HG03354 (cell line): Measurements from ENCODE around the gene OTUD5.
A peak's percentile ranks its signal among the peaks of the same experiment; 100 is the strongest.

Experiments used
- ATAC-seq: cut with Tn5 transposase; IDR thresholded peaks from one replicate; pipeline ENCODE4 v1.9.1; 2021; ENCODE audit warnings: mild to moderate bottlenecking; ENCODE audit not compliant: unreplicated experiment, poor library complexity, severe bottlenecking

Gene OTUD5

DNA sequence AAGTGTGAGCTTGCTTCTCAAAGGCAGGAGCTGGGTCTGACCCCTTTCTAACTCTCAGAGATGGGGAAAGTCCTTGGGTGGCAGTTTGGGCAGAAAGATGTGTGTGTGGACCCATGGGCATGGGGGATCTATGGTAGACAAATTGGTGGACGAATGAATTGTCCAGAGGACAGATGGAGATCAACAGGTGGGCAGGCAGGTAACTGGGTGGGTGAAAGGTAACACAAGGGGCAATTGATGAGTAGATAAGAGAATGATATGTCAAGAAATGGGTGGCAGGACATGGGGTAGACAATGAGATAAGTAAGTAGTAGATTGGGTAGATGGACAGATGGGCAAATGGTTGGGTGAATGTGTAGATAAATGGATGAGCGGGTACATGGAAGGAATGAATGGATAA lies 17.2 kb upstream of the OTUD5 start:
- ATAC-seq: no peak

DNA sequence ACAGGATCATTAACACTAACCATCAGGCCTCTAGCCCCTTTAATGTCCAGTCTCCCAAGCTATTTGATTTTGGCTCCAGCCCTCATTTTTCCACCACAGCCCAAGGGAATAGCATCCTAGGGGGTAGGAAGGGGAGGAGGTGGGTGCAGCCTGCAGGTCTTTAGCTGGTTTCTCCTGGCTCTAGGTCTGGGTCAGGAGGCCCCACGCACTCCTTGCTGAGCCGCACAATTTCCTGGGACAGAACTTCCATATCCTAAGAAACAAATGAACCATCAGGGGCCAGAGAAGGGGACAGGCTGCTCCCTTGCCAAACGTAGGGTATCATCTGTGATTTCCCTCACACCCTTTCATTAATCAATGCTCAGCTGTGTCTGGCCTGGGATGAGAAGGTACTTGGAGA lies 16.6 kb upstream of the OTUD5 start:
- no peak for ATAC-seq

DNA sequence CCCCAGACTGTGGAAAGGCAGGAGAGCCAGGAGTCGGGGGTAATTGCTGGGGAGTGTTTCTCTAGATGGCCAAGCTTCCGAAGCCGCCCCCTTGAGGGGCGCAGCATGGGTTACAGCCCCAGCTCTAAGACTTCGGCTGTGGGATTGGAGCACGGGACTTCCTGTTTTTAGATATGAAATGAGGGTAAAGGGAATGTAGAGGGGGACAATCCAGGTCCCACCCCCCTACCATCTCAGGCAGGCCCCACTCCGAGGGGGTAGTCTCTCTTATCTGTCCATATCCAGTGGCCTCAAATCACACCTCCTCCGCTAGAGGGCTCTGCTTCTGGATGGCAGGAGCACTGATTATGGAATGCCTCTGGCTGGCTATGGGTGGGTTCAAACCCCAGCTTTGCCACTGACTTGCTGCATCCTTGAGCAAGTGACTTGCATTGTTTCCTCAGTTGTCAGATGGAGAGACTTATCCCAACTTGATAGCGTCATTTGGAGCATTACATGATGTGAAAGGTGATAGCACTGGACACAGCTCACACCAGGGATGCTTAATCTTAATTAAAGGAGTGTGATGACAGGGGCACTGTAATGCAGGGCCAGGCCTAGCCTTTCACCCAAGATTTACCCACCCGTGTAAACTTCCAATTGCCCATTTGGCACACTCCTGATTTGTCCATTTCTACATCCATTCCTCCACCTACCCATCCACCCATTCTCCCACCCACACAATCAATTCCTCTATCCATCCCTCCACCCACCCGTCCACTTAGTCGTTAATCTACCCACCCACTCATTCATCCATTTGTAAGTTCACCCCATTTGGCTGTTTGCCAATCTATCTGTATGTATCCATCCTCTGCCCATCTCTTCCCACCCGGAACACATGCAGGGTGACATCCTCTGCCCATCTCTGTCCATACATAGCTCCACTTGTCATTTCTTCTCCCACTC lies 15.1 kb upstream of the OTUD5 start:
- ATAC-seq: no peak

DNA sequence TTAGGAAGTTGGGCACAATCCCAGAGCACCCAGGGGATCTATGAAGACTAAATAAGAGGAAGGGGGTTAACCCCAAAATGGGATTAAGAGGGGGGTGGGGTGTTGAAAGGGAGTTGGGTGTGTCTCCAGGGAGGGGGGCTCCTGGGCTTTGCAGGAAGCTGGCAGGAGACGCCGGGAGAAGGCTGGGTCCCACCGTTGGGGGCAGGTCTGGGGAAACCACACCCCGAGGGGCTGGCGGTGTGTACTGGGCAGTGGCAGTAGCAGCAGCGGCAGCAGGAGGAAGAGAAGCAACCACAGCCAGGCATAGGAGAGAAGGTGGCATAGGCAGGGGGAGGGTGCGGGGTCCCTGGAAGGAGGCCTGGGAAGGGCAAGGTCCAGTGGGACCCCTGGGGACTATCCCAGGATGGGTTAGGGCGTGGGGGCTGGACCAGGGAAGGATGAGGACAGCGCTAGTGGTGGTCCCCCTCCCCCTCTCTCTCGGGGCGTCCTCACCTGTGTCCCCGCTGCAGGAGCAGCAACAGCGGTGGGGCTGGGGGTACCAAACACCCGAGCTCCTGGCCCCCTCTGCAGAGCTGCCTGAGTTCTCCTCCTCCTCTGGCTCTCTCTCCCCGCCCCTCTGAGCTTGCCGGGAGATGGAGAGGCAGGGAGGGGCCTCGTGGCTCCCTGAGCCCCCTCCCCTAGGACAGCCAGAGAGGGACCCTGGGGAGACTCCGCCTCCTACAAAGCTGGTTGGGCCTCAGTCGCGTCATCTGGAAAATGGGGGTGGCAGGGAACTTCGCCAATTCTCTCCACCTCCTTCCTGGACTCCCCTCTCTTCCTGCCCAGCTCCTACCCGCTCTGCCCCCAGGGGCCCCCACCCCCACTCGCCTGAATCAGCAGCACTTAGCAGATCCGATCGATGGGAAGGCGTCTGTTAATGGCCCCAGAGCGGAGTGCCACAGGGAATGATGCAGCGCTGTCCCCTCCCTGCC lies 14.1 kb upstream of the OTUD5 start, which contains the start of gene KCND1:
TSS of gene KCND1 (minus strand) at position 596 of the 971 bp plus-strand sequence. CDS start 1,573 bp downstream, outside the sequence.
- ATAC-seq: no peak

DNA sequence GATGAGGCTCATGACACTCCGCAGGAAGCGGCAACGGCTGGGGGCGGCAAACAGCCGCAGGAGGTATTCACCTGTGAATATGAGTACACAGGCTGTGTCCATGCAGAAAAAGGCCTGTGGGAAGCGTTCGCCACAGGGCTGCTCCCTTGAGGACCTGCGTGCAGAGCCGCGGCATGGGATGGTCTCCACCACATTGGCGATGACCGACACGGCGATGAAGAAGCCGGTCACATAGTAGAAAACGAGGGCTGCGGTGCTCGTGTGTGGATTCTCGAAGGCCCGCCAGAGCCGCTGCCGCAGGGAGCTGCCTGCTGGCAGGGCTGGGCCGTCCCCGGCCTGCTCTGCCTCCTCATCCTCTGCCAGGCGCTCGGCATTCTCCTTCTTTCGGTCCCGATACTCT lies 12.1 kb upstream of the OTUD5 start:
- ATAC-seq: no peak

DNA sequence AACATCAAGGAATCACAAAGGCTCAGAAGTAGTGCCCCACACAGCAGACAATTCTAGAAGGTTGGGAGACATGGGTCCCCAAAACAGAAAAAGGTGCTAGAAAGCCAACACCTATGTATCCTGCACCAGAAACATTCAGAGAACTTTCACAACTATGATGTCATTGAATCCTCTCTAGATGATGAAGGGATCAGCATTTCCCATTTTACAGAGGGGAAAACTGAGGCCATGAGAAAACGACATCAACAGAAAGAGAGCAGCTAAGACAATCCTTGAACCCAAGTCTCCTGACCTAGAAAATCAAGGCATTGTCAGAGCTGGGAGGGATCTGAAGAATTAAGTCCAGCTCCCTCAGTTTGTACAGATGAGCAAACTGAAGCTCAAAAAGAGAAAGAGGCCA lies 11.0 kb upstream of the OTUD5 start:
- ATAC-seq: no peak

DNA sequence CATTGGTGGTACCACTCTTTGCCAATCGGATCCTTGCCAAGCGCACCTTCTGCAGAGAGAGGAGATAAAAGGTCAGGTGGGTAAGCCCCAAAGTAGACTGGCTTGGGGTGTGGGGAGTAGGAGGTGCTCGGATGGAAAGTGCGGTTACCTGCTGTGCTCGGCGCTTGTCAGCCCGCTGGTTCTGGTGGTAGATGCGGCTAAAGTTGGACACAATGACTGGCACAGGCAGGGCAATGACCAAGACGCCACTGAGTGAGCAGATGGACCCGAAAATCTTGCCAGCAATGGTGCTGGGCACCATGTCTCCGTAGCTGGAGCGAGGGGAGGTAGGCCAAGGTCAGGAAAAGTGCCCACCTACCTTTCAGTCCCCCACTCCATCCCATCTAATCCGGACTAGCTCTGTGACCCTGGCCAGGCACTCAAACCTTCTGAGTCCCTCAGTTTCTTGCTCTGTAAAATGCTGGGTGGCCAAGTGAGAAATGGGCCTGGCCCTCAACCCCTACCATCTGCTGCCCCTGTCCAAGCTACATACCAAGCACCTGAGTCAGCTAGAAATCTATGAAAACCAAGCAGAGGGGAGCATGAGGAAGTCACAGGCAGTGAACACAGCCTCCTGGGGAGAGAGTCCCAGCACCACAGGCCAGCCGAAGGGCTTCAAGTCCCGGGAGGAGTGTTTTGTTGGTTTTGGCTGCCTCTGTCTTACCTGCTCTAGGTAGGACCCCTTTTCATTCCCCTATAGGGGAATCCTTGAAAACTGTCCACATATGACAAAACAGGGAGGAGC lies 9.6 kb upstream of the OTUD5 start:
- no peak for ATAC-seq

DNA sequence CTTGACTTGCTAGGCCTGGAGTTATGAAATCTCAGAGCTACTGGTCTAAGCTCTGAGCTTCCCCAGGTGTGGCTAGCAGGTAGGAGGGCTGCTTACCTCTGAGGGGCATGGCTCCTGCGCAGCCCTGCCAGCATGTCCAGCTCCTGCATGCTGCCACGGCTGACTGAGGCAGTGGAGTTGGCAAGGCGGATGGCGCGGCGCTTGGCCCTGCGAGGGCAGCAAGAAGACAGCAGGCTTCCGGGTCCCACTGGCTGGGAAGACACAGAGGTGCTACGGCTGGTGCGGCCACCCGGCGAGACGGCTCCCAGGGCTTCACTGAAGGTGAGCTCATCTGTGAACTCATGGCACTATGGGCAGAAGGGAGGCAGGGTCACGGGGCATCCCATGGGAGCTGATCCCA lies 8.6 kb upstream of the OTUD5 start:
- no peak for ATAC-seq

DNA sequence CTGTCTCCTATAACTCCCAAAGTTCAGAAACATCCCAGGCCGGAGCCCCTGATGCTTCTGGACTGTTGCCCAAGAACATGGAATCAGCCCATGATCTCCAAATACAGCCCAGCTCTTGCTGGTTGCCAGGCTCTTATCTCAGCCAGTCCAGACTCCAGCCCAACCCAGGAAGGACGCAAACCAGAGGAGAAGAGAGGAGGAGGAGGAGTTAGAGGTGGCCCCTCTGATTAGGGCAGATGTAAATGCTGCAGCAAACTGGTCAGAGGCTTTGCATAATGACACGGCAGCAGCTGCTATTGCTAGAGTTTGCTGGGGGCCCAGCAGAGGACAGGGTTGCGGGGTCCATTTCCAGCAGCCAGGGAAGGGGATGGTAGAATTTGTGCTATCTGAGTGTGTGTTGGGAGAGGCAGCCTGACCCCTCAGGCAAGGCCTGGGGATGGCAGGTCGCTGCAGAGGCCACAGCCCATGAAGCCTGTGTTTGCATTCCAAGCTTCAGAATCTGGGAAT lies 4.2 kb upstream of the OTUD5 start:
- no peak for ATAC-seq

DNA sequence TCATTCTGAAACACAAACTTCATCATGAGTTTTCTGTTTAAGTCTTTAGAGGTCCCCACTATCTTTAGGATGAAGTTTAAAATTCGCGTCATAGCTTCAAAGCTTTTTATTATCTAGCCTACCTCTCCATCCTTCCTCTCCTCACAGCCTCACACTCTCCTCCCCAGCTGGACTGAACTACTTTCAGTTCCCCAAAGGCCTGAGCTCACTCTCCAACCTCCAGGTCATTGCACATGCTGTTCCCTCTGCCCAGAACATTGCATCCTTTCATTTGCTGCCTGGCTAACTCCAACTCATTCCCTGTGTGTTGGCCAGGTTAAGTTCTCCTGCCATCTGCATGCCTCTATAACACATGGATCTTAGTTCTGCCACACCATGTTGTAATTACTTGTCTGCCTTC lies 2.9 kb upstream of the OTUD5 start:
- no peak for ATAC-seq

DNA sequence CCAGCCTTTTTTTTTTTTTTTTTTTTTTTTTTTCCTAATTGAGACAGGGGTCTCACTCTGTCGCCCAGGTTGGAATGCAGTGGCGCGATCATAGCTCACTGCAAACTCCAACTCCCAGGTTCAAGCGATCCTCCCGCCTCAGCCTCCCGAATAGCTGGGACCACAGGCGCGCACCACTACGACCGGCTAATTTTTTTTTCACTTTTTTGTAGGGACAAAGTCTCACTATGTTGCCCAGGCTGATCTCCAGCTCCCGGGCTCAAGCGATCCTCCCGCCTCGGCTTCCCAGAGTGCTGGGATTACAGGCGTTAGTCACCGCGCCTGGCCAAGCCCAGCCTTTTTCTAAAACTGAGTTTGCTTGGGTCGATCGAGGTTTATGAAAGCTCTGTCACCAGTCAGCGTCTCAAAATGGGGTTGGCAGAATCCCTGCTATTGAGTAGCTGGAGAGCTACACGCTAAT lies 1.3 kb upstream of the OTUD5 start:
- no peak for ATAC-seq

DNA sequence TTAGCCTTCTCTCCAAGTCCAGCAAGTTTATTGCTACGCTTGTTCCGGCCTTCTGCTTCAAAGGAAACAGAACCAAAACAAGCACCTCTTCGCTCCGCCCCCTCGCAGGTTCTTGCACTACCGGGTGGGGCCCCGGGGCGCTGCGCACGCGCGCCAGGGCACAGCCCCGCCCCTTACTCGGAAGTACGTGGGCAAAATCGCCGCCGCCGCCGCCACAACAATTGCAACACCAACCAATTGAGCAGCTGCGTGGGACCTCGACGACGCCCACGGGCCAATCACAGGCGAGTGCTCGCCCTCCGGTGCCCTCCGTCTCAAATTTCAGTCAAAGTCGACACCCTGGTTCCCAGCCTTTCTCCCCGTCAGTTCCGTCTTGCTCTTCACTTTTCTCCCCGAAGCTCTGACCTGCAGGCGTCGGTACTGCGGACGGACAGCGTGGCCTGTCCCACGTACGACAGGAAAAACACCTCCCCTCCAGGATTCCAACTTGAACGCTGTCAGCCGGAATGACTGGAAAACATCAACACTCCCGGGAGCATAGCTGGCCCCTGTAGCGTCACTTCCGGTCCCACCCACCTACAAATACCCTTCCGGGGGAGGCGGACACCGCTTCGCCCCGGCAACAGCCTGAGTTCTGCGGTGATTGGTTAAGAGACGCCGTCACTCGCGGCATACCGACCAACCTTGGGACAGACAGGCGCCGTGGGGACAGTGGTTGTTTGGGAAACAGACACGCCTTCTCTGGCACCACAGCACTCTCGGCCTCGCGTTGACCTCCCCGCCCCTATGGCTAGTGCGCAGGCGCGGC lies 624 bp upstream of the OTUD5 start:
- ATAC-seq: peak; percentile 86

DNA sequence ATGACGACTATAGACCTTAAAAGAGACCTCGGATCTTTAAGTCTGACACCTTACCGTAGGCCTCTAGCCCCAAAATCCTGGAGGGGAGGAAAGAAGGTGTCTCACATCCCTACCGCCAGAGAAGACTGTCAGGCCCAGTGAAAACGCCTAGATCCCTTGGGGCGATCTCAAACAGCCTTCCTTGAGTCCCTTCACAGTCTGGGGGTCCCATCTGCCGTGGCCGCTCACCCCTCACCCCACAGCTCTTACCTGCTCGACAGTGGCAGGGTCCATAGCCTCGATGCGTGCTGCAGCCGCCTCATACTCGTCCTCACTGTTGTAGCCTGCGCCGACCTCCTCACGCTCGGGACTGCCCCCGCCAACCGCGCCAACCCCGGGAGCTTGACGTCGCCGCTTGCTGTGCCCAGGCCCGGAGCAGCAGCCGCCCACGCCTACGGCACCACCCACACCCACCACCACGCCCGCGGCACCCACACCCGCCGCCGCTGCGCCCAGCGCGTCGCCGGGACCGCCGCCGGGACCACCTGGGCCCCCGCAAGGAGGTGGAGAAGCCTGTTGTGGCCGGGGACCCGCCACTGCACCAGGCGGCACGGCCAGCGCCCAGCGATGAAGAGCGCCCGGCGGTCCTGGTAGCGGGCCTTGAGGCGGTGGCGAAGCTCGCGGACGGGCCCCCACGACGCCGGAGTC lies 536 bp downstream of the OTUD5 start:
- ATAC-seq: no peak

DNA sequence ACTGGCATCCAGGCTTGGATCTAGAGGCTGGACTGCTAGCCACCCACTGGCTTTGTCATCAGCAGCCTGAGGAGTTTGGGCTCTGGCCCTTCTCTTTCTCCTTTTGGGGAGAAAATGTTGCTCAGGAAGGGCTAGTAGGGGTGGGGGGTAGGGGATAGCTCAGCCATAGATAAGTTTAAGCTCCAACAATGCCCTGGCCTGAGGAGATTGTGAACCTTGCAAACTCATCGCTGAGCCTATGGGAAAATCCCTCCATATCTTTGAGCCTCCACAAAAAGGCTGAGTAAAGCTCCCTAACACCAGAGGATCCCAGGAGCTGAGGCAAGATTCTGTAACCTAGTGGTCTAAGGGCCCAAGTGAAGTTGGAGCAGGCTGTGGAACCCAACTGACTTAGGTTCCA lies 8.8 kb downstream of the OTUD5 start:
- ATAC-seq: no peak

DNA sequence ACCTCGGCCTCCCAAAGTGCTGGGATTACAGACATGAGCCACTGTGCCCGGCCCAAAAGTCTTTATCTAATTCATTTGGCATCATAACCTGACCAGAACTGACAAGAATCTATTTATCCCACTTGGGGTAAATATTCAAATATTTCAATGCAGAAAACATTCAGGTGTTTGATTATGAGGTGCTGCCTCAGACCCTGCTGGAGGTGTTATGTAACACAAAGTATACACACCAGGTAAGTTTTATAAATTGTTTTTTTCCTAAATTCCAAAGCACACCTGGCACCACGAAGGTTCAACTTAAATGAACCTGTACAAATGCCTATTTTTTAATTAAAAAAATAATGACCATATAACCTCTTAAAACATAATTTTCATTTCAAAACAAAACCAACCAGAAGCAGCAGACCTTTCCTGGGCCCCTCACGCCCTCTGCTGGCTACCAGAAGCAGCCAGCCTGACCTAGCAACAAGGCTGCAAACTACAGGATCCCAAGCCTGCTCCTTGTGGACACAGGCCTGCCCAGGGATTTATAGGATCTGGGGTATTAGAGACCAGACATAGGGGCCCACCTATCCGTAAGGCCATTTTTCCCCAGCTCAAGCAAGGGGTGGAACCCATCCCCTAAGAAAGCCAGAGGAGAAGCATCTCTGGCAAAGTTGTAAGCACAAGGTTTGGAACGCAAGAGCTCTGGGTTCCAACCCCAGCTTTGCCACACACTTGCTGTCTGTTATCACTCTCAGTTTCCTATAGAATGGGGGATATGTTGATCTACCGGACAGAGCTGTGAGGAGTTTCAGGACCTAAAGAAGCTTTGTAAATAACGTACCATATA lies 11.7 kb downstream of the OTUD5 start:
- ATAC-seq: peak; percentile 59

DNA sequence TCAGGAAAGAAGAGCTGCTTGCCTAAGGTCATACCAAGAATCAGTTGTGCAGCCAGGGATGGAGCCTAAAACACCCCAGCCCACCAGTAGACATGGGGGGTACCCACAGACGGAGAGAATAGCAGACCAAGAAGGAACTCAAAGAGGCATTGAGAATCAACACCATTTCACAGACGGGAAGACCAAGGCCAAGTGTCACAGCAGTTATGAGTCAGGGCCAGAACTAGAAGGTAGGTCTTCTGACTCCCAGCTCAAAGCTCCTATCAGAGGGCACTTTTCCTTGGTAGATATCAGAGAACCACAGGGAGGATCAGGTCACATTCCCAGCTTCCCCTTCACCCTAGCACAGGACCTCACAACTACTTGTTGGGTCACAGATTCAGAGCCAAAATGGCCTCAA lies 14.5 kb downstream of the OTUD5 start:
- no peak for ATAC-seq

DNA sequence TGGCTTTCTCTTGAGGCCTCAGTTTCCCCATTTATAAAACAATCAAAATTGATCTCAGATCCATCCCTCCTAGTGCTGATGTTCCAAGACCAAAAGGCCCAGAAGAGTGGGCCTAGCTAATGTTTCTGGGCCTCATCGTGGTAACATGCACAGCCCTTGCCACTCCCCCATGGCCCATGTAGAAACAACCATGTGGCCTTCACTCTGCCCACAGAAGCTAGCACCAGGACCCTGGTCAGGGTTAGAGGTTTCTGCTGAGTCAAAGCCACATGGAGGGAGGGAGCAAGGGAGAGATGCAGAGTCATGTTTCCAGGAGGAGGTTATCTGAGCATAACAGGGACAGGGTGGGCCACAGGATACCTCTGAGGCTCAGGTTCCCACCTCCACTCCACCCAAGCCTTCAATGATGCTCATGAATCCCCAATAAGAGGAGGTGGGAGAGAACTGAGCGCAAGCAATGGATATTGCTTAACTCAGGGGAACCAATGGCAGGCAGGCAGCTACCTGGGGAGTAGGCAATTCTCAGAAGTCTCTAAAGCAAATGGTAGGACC lies 16.9 kb downstream of the OTUD5 start:
- ATAC-seq: no peak
